KMS-11 (cell line): ENCODE measurements around the gene MACC1.

Source experiments
- H2AFZ ChIP-seq: fragments of 200-600 bp; sonication (generic); 2 replicates; pipeline ENCODE4 v1.6.1; 2016; ENCODE audit warnings: antibody characterized with exemption, mixed run types, low read depth
- H3K27ac ChIP-seq: fragments of 200-600 bp; sonication (generic); 2 replicates; pipeline ENCODE4 v1.6.1; 2016; ENCODE audit warnings: mild to moderate bottlenecking, mixed run types
- H3K27me3 ChIP-seq: fragments of 200-600 bp; sonication (generic); 2 replicates; pipeline ENCODE4 v1.6.1; 2017; ENCODE audit warnings: mild to moderate bottlenecking, low read depth, mixed run types, moderate library complexity; ENCODE audit not compliant: insufficient read depth
- H3K36me3 ChIP-seq: fragments of 200-600 bp; sonication (generic); 2 replicates; pipeline ENCODE4 v1.6.1; 2017; ENCODE audit warnings: mild to moderate bottlenecking, mixed run types; ENCODE audit not compliant: insufficient read depth
- H3K4me1 ChIP-seq: fragments of 200-600 bp; sonication (generic); 2 replicates; pipeline ENCODE4 v1.6.1; 2016; ENCODE audit warnings: mild to moderate bottlenecking, low read depth, mixed run types; ENCODE audit not compliant: poor library complexity, severe bottlenecking
- H3K4me2 ChIP-seq: fragments of 200-600 bp; sonication (generic); 2 replicates; pipeline ENCODE4 v1.7.0; 2016; ENCODE audit warnings: mild to moderate bottlenecking, mixed run types
- H3K4me3 ChIP-seq: fragments of 200-600 bp; sonication (generic); IDR thresholded peaks from 2 replicates; pipeline ENCODE4 v1.6.1; 2017; ENCODE audit warnings: low read depth, low read length, mixed read lengths; ENCODE audit not compliant: insufficient read depth
- H3K79me2 ChIP-seq: fragments of 200-600 bp; sonication (generic); 2 replicates; pipeline ENCODE4 v1.6.1; 2016; ENCODE audit warnings: low read depth, mixed run types; ENCODE audit not compliant: insufficient read depth
- H3K9ac ChIP-seq: fragments of 200-600 bp; sonication (generic); 2 replicates; pipeline ENCODE4 v1.6.1; 2016; ENCODE audit warnings: mild to moderate bottlenecking, mixed run types
- H4K20me1 ChIP-seq: fragments of 200-600 bp; sonication (generic); 2 replicates; pipeline ENCODE4 v1.6.1; 2016; ENCODE audit warnings: mild to moderate bottlenecking, mixed run types; ENCODE audit not compliant: insufficient read depth
- TF ChIP-seq, protein P1 (sequence below): fragments of 200-600 bp; sonication (generic); conservative IDR thresholded peaks from 2 replicates; pipeline ENCODE4 v1.6.1; 2017; ENCODE audit warnings: low read depth, mild to moderate bottlenecking, antibody characterized with exemption, low read length, moderate library complexity, mixed read lengths

Gene MACC1

DNA sequence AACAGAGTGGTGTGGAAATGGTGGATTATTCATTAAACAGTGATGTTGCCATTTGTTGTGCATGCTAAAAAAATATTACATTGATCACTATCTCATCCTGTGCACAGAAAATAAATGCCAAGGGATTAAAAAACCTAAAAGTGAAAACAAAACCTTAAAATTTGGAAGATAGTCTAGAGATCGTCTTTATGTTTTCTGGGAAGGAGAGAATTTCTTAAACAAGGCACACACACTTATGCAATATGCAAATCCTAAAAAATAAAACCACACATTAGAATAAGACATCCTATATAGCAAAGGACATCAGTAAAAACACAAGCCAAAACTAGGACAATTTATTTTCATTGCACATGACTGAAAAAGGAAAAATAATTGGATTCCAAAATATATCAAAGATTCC lies 54.5 kb downstream of the MACC1 start:
- Histone ChIP-seq H3K4me1 (peaks cover 8% of the 10 kb centered on the region), H4K20me1 (no peaks in the 10 kb centered on the region), H3K4me3 (no peak overlapping the region), H3K36me3 (no peaks in the 10 kb centered on the region; the same call in 1 of the 2 replicates), H3K4me2 (no peak overlapping the region), H3K79me2 (no peaks in the 10 kb centered on the region), H3K9ac (no peak overlapping the region), H3K27ac (no peak overlapping the region), H3K27me3 (no peaks in the 10 kb centered on the region), H2AFZ (no peak overlapping the region)
- TF ChIP-seq, protein P1, sequence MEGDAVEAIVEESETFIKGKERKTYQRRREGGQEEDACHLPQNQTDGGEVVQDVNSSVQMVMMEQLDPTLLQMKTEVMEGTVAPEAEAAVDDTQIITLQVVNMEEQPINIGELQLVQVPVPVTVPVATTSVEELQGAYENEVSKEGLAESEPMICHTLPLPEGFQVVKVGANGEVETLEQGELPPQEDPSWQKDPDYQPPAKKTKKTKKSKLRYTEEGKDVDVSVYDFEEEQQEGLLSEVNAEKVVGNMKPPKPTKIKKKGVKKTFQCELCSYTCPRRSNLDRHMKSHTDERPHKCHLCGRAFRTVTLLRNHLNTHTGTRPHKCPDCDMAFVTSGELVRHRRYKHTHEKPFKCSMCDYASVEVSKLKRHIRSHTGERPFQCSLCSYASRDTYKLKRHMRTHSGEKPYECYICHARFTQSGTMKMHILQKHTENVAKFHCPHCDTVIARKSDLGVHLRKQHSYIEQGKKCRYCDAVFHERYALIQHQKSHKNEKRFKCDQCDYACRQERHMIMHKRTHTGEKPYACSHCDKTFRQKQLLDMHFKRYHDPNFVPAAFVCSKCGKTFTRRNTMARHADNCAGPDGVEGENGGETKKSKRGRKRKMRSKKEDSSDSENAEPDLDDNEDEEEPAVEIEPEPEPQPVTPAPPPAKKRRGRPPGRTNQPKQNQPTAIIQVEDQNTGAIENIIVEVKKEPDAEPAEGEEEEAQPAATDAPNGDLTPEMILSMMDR: no peak

DNA sequence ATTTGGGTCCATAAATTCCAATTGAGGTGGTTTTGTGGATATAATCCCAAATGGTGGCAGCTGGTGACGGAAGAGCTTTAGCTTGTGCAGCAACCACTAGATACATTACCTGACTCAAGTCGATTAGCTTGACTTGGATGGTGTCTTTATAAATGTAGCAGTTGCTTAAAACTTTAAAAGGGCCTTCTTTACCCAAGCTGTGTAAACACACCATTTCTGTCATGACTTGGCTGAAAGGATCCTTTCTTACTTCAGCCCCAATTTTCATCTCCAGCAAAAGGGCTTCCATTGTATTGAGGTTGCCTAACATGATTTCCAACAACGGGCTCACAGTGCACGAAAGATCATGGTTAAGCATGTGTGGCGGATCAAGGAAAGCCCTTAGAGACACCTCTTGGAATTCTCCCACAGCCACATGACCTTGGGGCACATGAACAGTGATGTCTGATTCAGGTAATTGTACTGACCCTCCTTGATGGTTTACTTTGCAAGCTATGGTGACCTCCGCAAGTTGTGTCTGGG lies 57.9 kb downstream of the MACC1 start:
- Histone ChIP-seq H3K27me3 (no peaks in the 10 kb centered on the region), H3K9ac (no peak overlapping the region), H4K20me1 (no peaks in the 10 kb centered on the region), H3K36me3 (no peaks in the 10 kb centered on the region; the same call in 1 of the 2 replicates), H3K27ac (no peak overlapping the region; the same call in 1 of the 2 replicates), H3K4me1 (peaks cover 8% of the 10 kb centered on the region), H2AFZ (no peak overlapping the region), H3K4me2 (no peak overlapping the region), H3K4me3 (no peak overlapping the region), H3K79me2 (no peaks in the 10 kb centered on the region)
- TF ChIP-seq, protein P1: no peak

DNA sequence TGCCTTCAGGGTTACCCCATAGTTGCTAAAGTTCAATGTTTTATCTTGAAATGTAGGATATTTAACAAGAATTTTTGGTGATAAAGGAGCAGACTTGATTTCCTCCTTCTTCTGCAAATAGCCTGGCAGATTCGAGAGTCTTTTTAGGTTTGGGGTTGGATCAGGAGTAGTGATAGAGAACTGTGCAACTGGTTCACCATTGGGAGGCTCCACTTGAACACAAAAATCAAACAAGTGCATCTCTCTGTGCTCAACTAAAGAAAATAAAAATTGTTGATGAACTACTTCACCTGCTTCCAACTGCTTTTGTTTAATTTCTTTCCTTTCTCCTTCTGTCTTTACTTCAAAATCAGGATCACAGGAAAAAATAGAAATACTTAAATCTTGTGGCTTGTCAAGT lies 58.5 kb downstream of the MACC1 start:
- TF ChIP-seq, protein P1: peak; percentile 39; the same call in 1 of the 2 replicates
- H3K4me2 ChIP-seq: no peak overlapping the region
- H3K79me2 ChIP-seq: no peaks in the 10 kb centered on the region
- no peak overlapping the region for H3K4me3 ChIP-seq
- no peak overlapping the region; the same call in 1 of the 2 replicates for H3K27ac ChIP-seq
- peaks cover 8% of the 10 kb centered on the region for H3K4me1 ChIP-seq
- H3K27me3 ChIP-seq: no peaks in the 10 kb centered on the region
- H3K36me3 ChIP-seq: no peaks in the 10 kb centered on the region; the same call in 1 of the 2 replicates
- no peaks in the 10 kb centered on the region for H4K20me1 ChIP-seq
- no peak overlapping the region for H2AFZ ChIP-seq
- H3K9ac ChIP-seq: no peak overlapping the region

DNA sequence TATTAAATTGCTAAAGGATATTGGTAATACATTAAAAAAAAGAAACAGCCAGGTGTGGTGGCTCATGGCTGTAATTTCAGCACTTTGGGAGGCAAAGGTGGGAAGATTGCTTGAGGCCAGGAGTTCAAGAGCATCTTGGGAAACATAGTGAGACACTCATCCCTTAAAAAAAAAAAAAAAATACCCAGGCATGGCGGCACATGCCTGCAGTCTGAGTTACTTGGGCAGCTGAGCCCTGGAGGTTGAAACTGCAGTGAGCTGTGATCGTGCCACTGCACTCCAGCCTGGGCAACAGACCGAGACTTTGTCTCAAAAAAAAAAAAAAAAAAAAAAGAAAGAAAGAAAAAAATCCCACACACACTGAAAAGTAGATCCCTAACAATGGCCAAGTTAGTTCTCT lies 59.7 kb downstream of the MACC1 start:
- Histone ChIP-seq H4K20me1 (no peaks in the 10 kb centered on the region), H3K36me3 (no peaks in the 10 kb centered on the region; the same call in 1 of the 2 replicates), H3K4me2 (no peak overlapping the region), H3K27me3 (no peaks in the 10 kb centered on the region), H3K27ac (no peak overlapping the region), H3K4me3 (no peak overlapping the region), H3K79me2 (no peaks in the 10 kb centered on the region), H3K9ac (no peak overlapping the region), H3K4me1 (peaks cover 8% of the 10 kb centered on the region), H2AFZ (no peak overlapping the region)
- TF ChIP-seq, protein P1: no peak
